GM21515 (cell line): ENCODE results near the gene HHATL.

Experiments
- ATAC-seq: cut with Tn5 transposase; IDR thresholded peaks from one replicate; pipeline ENCODE4 v1.9.1; 2021; ENCODE audit not compliant: unreplicated experiment

Gene HHATL

DNA sequence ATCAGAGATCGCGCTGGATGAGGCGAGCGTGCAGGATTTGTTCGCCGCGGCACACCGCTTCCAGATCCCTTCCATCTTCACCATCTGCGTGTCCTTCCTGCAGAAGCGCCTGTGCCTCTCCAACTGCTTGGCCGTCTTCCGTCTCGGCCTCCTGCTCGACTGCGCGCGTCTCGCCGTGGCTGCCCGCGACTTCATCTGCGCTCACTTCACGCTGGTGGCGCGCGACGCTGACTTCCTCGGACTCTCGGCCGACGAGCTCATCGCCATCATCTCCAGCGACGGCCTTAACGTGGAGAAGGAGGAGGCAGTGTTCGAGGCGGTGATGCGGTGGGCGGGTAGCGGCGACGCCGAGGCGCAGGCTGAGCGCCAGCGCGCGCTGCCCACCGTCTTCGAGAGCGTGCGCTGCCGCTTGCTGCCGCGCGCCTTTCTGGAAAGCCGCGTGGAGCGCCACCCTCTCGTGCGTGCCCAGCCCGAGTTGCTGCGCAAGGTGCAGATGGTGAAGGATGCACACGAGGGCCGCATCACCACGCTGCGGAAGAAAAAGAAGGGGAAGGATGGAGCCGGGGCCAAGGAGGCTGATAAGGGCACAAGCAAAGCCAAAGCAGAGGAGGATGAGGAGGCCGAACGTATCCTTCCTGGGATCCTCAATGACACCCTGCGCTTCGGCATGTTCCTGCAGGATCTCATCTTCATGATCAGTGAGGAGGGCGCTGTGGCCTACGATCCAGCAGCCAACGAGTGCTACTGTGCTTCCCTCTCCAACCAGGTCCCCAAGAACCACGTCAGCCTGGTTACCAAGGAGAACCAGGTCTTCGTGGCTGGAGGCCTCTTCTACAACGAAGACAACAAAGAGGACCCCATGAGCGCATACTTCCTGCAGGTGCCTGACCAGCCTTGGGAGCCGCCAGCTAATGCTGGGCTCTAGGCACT lies 16.4 kb downstream of the HHATL start:
- no peak for ATAC-seq

DNA sequence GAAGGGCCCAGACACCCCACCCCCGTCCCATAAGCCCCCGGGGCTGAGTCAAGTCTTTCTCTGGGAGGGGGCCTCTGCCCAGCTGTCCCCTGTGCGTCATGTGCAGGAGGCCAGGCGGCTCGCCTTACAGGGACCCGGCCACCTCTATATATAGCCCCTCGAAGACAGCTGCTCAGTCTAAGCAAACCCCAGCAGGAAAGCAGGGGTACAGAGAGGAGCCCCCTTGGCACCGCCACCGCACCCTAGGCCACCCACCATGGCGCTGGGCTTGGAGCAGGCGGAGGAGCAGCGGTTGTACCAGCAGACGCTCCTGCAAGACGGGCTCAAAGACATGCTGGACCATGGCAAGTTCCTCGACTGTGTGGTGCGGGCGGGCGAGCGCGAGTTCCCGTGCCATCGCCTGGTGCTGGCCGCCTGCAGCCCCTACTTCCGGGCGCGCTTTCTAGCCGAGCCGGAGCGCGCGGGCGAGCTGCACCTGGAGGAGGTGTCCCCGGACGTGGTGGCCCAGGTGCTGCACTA lies 17.2 kb downstream of the HHATL start, which contains the start of gene KLHL40:
Gene KLHL40, plus strand, starts transcription at position 175 of the 519 bp plus-strand sequence. Its CDS starts 82 bp downstream, at position 257.
- no peak for ATAC-seq

DNA sequence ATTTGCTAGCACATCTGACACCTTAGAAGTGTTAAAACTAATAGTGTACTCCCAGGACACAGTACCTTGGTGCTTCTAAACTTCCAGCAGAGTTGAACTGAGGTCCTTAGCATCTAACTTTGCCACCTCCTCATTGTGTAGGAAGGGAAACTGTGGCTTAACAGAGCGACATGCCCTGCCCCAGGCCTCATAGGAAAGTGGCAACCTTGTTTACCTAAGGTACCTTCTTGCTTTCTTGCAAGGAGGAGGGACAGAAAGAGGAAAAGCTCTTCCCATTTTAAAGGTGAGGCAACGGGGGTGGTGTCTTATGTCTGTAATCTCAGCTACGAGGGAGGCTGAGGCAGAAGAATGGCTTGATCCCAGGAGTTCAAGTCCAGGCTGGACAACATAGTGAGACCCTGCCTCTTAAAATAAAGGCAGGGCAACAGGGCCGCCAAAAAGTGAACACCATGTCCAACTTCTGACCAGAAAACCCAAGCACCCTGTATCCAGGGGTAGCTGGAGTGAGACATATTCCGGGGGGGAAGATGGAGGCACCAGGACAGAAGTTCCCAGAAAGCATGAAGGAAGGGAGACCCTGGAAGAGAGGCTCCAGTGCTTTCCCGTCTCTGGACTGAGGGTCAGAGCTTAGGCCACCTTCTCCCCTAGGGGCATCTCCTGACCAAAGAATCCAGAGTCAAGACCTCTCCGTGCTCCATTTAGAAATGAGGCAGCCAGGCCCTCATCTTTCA lies 17.8 kb downstream of the HHATL start:
- no peak for ATAC-seq

DNA sequence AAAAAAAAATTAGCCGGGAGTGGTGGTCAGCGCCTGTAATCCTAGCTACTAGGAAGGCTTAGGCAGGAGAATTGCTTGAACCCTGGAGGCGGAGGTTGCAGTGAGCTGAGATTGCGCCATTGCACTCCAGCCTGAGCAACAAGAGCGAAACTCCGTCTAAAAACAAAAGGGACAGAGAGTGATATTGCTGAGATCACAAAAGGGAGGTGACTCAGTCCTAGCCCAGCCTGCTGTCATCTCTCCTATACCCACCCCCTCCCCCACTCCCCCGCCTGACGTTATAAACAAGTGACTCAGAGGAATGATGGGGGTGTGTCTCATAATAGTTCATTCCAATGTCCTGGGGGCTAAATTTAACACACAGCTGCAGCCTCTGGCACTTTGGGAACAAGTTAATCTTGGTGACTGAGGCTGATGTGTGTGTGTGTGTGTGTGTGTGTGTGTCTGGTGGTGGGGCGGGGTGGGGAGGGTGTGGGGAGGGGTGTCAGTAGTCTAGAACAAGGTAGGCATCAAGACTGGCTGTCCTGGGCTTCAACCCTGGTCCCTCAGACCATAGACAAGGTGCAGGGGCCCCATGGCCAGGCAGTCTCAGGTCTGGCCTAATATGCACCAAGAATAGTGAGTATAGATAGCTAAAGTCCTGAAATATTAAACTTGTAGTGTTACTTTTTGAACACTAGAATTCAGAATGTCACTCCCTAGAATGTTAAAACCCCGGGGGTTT lies 18.6 kb downstream of the HHATL start:
- ATAC-seq, result no peak

DNA sequence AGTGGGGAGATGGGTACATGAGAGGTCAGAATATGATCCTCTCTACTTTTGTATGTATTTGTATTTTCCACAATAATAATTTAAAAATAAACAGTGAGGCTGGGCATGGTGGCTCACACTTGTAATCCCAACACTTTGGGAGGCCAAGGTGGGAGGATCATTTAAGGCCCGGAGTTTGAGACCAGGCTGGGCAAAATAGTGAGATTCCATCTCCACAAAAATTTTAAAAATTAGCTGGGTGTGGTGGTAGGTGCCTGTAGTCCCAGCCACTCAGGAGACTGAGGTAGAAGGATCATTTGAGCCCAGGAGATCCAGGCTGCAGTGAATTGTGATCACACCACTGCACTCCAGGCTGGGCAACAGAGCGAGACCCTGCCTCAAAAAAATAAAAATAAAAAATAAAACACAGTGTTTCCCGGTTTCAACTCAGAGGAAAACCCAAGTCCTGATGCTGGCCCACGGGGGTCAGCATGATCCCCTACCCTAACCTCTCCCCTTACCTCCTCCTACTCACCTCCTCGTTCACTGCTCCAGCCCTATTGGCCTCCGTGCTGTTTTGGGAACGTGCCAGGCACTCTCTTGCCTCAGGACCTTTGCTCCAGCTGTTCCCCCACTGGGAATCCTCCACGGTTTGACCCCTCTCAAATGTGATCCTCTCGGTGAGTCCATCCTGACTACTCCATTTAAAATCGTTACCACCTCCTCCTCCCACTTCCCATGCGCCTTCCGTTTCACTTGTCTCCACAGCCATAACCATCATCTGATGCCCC lies 20.1 kb downstream of the HHATL start:
- ATAC-seq, result no peak

DNA sequence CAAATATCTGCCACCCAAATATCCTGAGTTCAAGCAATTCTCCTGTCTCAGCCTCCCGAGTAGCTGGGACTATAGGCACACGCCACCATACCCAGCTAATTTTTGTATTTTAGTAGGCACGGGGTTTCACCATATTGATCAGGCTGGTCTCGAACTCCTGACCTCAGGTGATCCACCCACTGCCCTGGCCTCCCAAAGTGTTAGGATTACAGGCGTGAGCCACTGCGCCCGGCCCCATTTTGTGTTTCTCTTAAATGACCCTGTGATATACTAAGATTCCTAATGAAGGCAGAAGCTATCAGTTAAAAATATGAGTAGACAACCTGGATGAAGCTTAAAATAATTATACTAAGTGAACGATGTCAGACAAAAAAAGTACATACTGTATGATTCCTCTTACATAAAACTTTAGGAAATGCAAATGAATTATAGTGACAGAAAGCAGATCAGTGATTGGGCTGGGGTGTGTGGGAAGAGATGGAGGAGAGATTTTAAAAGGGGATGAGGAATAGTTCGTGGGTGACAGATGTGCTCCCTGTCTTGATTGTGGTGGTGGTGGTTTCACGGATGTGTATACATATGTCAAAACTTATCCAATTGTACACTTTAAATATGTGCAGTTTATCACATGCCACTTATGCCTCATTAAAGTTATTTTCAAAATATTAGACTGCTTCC lies 21.1 kb downstream of the HHATL start:
- ATAC-seq, result no peak

DNA sequence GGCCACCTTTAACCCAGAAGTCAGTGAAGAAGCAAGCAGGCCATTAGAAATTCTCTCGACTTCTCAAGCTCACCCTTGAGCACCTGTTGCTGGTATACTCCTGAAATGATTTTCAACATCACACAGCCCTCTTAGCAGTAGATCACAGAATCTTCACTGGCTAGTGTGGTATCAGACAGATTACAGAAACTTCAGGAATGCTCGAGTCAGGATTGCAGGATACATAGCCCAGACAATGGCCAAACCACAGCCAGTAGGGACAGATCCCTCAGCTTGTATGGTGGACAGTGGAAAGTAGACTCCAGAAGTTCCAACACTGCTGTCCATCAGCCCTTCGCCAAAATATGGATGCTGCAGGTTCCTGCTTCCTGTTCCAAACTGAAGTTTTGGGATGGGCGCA lies 21.8 kb downstream of the HHATL start:
- no peak for ATAC-seq

DNA sequence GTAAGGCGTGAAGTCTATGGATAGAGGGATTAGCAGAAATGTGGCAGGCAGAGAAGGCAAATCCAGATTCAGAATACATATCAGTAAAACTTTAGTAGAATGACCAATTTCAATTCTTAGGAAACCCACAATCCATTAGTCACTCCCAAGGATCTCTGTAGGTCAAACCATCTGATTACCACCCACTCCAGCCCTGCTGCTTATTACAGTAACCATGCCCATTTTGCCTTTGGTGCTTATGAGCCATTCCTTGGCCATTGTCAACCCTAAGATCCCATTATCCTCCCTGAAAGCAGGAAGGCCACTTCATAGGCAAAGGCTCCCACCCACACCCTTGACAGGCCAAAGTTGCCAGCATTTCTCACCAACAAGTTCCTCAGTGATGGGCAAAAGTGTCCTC lies 22.3 kb downstream of the HHATL start:
- no peak for ATAC-seq

DNA sequence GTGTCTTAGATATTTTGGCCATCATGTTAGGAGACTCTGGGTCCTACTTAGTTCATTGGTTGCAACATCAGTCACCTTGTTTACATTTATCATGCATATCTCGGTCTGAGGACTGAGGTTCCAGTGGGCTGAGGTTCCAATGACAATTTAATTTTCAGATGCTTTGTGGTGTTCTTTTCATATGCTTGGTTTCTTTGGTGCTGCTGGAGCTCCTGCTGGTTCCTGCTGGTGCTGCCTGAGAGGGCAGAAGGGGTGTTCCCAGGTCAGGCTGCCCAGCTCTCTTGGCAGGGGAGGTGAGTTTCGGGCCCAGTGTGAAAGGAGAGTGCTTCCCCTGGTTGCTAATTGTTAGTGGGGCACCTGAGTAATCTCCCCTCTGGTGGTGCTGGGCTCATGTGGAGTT lies 24.2 kb downstream of the HHATL start:
- no peak for ATAC-seq

DNA sequence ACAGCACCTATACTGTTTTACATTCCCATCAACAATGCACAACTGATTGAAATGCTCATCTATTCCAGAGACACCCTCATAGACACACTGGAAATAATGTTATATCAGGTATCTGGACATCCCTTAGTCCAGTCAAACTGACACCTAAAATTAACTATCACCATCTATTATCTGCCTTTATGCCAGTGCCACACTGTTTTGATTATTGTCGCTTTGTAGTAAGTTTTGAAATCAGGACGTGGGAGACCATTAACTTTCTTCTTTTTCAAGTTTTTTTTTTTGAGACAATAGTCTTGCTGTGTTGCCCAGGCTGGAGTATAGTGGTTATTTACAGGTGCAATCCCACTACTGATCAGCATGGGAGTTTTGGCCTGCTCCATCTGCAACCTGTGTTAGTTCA lies 26.7 kb downstream of the HHATL start:
- no peak for ATAC-seq

DNA sequence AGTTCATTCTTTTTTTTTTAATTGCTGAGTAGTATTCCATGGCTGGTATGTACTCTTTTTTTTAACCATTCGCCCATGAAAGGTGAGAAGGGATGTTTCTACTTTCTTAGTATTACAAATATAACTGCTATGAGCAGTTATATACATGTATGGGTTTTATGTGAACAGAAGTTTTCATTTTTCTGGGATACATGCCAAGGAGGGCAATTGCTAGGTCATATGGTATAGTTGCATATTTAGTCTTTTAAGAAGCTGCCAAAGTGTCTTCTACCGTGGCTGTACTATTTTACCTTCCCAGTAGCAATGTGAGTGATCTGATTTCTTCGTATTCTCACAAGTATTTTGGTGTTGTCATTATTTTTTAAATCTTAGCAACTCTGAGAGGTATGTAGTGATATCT lies 28.5 kb downstream of the HHATL start:
- no peak for ATAC-seq

DNA sequence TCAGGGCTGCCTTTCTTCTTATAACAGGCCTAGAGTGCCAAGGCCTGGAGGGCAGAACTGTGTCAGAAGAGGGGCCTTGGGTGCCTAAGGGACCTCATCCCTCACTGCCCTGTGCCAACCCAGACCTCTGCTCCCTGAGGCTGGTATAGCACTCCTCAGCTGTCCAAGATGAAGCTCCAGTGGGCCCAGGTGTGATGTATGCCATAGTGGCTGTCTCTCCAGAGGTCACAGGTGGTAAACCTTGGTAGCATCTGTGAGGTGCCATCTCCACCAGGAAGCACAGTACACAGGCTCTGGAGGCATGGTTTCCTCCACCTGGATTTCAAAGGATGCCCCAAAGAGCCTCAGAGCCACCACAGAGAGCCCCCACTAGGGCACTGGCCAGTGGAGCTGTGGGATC lies 29.5 kb downstream of the HHATL start:
- no peak for ATAC-seq

DNA sequence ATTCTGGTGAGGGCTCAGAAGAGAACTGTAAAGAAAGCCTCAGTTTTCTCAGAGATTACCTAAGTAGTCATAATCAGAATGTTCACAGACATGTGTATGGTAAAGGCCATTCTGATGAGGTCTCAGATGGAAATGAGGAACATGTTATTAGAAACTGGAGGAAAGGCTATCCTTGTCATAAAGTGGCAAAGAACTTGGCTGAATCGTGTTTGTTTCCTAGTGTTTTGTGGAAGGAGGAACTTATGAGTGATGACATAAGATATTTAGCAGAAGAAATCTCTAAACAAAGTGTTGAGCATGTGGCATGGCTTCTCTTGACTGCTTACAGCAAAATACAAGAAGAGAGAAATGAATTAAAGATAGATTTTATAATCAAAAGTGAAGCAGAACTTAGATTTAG lies 30.1 kb downstream of the HHATL start:
- no peak for ATAC-seq

DNA sequence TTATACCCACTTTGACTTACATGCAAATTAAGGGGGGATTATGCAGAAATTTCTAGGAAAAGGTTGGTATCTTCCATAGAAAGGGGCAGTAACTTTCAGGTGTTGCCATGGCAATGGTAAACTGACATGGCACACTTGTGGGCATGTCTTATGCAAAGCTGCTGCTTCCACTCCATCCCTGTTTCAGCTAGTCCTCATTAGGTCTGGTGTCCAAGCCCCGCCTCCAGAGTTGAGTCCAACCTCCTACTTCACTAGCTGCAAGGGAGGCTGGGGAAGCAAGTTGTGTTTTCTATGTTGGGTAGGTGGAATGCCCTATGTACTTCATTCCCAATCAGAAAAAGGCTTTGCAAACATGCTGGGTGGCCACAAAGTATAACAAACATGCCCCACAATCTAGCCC lies 31.9 kb downstream of the HHATL start:
- ATAC-seq, result no peak

DNA sequence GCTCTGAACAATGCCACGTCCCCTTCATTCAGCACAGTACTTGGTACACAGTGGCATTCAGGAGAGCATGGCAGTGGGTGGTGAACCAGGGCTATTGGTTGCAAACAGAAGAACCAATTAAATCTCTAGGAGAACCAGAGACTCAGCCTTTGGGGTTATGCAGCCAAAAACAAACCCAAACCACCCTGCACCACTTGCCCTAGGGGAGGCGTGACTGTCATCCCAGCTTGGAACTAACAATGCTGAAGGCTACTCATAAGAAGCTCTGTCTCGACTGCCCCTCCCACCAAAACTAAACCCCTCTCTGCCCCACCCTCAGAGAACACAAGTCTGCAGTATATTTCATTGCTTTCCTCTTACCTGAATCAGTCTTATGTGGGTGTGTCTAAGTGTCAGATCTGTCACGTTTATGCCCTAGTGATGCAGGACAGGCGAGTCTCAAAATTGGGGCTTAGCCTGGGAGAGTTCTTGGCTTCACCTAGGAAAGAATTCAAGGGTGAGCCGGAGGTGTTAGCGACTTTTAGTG lies 32.5 kb downstream of the HHATL start:
- ATAC-seq, result no peak

DNA sequence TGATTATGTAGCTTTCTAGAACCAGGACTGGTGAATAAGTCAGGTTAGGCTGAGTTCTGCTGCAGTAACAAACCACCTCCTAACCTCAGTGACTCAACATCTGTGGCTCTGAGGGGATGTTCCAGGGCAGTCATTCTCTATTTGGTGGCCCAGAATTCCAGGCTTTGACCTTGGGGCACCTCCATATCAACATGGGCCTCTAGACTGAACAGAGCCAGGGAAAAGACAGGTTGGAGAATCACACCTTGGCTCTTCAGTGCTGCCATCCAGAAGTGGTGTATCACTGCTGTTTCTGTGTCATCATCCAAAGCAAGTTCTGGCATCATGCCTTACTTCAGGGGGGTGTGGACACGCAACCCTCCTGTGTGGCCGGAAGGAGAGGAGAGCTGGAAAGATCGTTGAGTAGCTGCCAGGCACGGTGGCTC lies 33.8 kb downstream of the HHATL start:
- ATAC-seq, result no peak

DNA sequence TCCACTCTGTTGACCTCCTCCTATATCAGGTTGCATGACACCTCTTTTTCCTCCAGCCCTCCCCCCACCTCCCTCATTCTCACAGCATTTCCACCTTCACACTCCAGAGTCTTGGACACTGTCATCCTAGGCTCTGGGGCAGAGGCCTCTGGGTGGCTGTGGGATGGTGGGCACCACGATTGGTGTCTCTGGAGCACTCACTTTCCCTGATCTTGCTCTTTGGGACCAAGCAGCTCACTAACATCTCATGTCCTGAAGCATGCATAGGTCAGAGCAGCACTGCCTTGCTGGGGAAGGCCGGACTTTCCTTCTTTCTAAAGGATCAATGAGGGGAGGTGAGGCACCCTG lies 34.2 kb downstream of the HHATL start:
- no peak for ATAC-seq

DNA sequence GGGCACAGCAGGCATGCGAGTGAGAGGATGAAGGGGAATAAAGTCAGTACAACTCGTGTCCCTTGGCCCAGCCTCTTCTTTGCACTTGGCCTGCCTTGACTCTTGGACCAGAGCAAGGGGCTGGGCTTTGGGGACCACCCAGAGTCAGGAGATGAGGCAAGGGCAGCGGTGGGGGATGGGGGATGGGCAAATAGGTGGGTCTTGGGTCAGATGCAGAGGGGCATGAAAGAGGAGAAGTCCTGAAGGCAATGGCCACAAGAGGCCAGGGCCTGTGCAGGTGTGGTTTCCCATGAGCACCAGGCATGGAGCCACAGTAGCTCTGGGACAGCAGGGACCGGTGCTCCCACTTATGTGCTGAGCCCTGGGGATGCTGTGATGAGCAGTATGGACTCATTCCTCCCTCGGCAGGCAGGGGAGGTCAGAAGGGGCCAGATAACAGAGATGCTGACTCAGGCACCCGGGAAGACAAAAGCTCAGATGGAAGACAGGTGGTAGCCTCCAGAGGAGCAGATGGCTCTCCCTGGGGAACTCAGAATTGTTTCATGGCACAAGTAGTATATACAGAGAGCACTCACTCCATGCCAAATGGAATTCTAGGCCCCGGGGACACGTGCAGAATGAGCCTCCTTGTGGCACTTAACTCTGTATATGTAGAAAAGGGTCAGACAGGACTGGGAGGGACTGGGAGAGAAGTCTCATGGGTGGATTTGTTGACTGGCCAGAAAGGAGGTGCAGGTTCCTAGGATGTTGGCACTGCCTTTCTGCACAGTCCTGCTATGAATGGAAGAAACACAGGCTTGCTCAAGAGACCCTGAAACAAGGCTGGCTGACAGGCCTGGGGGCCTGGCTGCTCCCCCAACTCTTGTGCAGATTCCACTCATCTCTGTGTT lies 34.8 kb downstream of the HHATL start:
- ATAC-seq, result no peak

DNA sequence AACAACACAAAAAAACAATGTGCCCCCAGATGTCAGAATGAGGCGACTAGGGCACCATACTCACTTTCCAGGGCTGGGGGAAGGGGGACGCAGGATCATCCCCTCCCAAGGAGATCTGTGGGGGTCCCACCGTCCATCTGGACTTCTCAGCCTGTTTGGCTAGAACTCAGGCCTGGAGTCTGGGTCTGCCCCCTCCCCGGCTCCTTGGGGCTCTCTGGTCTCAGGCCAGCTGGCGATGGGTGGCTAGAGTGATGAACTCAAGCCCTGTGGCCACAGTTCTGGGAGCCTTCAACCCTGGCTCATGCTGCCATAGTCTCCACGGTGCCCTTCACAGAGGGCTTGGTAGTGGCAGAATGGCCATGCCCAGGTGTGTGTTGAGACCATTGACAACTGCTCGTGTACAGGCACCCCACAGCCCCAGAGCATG lies 35.5 kb downstream of the HHATL start:
- no peak for ATAC-seq
